CD4-positive, alpha-beta memory T cell (primary cell): ENCODE results near the gene RIN2. TPM values are rescaled to one million over a fixed set of nuclear protein-coding genes. Genes with fewer than 3 reads are reported as not detected.

Experiments
- CTCF ChIA-PET: fragments of 350-600 bp; sonication (Branson Sonifier 250); formaldehyde crosslinking; loops from one replicate; lab custom pipeline; 2021; ENCODE audit warnings: inconsistent platforms; ENCODE audit not compliant: partially characterized antibody; lab: Charles Lee
- POLR2A ChIA-PET: fragments of 350-600 bp; sonication (Branson Sonifier 250); formaldehyde crosslinking; loops from one replicate; lab custom pipeline; 2021; ENCODE audit not compliant: partially characterized antibody; lab: Charles Lee
- DNase-seq, 5 donors: peaks; one replicate each; pipeline versions ENCODE4 v3.0.0 to v3.0.0-alpha.2; 2020 to 2022; ENCODE audit warnings: mixed read lengths in 1 of 5
- H3K27ac ChIP-seq: one replicate; pipeline ENCODE4 v1.7.0; 2013; ENCODE audit warnings: low read depth, low read length
- H3K27me3 ChIP-seq: 2 replicates; pipeline ENCODE4 v1.7.0; 2013; ENCODE audit warnings: mild to moderate bottlenecking, low read length, moderate library complexity; ENCODE audit not compliant: insufficient read depth
- H3K36me3 ChIP-seq: 2 replicates; pipeline ENCODE4 v1.7.0; 2013; ENCODE audit warnings: mild to moderate bottlenecking, low read length, moderate library complexity; ENCODE audit not compliant: insufficient read depth
- H3K4me1 ChIP-seq: 2 replicates; pipeline ENCODE4 v1.7.0; 2013; ENCODE audit warnings: mild to moderate bottlenecking, low read length, moderate library complexity; ENCODE audit not compliant: insufficient read depth
- H3K4me3 ChIP-seq, 2 donors: one replicate each; pipeline ENCODE4 v1.7.0; 2013; ENCODE audit warnings: low read length in 2 of 2, mild to moderate bottlenecking in 1 of 2
- H3K9me3 ChIP-seq, 2 donors: one replicate each; pipeline ENCODE4 v1.7.0; 2013; ENCODE audit warnings: low read length in 2 of 2, control low read depth in 1 of 2; ENCODE audit not compliant: control insufficient read depth in 1 of 2
- H3K27ac Mint-ChIP-seq, 7 donors: one replicate each; pipeline ENCODE4 v1.8.0; 2020 to 2021; ENCODE audit warnings: mixed read lengths in 7 of 7, mild to moderate bottlenecking in 6 of 7, inconsistent platforms in 3 of 7, moderate library complexity in 3 of 7
- H3K27me3 Mint-ChIP-seq, 2 donors: one replicate each; pipeline ENCODE4 v1.8.0; 2020 to 2021; ENCODE audit warnings: mixed read lengths in 2 of 2
- H3K36me3 Mint-ChIP-seq, 2 donors: one replicate each; pipeline ENCODE4 v1.8.0; 2020 to 2021; ENCODE audit warnings: mixed read lengths in 2 of 2, inconsistent platforms in 1 of 2, mild to moderate bottlenecking in 1 of 2
- H3K4me1 Mint-ChIP-seq, 4 donors: one replicate each; pipeline ENCODE4 v1.8.0; 2020 to 2021; ENCODE audit warnings: mixed read lengths in 4 of 4, mild to moderate bottlenecking in 1 of 4
- H3K4me3 Mint-ChIP-seq, 8 donors: one replicate each; pipeline ENCODE4 v1.8.0; 2020 to 2021; ENCODE audit warnings: mixed read lengths in 8 of 8, mild to moderate bottlenecking in 7 of 8, moderate library complexity in 6 of 8, inconsistent platforms in 3 of 8
- H3K9me3 Mint-ChIP-seq, 8 donors: one replicate each; pipeline ENCODE4 v1.8.0; 2020 to 2021; ENCODE audit warnings: mixed read lengths in 8 of 8, mild to moderate bottlenecking in 5 of 8, inconsistent platforms in 3 of 8, moderate library complexity in 1 of 8
- intact Hi-C: fragments of 100-400 bp; cut with micrococcal nuclease; formaldehyde crosslinking; loops from one replicate; pipeline ENCODE4 v1.15.1; 2023
- polyA plus RNA-seq, 2 donors: library from polyadenylated mRNA; unstranded; fragments of 300-500 nt; fragmentation: Illumina TruSeq; gene quantifications; one replicate each; pipeline ENCODE4 v1.2.3, GENCODE V29; 2021
- total RNA-seq, 2 experiments: library from RNA; stranded (reverse); gene quantifications; one replicate each; pipeline ENCODE4 v1.2.3, GENCODE V29; 2021

The RIN2 gene, protein sequence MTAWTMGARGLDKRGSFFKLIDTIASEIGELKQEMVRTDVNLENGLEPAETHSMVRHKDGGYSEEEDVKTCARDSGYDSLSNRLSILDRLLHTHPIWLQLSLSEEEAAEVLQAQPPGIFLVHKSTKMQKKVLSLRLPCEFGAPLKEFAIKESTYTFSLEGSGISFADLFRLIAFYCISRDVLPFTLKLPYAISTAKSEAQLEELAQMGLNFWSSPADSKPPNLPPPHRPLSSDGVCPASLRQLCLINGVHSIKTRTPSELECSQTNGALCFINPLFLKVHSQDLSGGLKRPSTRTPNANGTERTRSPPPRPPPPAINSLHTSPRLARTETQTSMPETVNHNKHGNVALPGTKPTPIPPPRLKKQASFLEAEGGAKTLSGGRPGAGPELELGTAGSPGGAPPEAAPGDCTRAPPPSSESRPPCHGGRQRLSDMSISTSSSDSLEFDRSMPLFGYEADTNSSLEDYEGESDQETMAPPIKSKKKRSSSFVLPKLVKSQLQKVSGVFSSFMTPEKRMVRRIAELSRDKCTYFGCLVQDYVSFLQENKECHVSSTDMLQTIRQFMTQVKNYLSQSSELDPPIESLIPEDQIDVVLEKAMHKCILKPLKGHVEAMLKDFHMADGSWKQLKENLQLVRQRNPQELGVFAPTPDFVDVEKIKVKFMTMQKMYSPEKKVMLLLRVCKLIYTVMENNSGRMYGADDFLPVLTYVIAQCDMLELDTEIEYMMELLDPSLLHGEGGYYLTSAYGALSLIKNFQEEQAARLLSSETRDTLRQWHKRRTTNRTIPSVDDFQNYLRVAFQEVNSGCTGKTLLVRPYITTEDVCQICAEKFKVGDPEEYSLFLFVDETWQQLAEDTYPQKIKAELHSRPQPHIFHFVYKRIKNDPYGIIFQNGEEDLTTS
- total RNA-seq (under 1 TPM; 0.72 to 0.73 TPM), polyA plus RNA-seq (not detected)

DNA sequence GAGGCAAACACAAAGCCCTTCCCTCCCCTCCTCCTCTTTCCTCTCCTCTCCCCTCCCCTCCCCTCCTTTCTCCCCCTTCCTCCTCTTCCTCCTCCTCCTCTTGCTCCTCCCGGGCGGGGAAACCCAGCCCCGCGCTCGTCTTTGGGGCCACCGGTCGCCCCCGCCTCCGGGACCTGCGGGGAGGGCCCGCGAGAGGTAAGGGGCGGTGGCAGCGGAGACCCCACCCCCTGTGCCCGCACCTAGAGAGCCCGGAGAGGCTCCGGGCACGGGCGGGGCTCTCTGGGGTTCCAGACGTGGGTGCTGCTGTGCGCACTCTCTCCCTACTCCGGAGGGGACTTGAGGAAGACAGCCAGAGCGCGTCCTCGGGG is at the start of gene RIN2:
Gene RIN2, plus strand, starts transcription at position 126 of the 368 bp plus-strand sequence. CDS start 131,344 bp downstream, outside the sequence.
- POLR2A ChIA-PET: no interaction called here
- CTCF ChIA-PET: no interaction called here
- peaks cover 28 to 36% of the 10 kb centered on the region in 2 donors for H3K27me3 Mint-ChIP-seq

GRCh38 chr20:19709635-19710335 is 48.3 kb upstream of the RIN2 start:
- no peak for DNase-seq
- ChIA-PET POLR2A (no interaction called here), CTCF (interaction anchor here (6.5 kb wide), 1 partner anchor 15 kb away, joined by 40 read pairs; no protein-coding TSS in a partner anchor)
- H3K36me3 ChIP-seq: no peaks in the 10 kb centered on the region
- no peak overlapping the region for H3K27ac Mint-ChIP-seq
- H3K4me1 ChIP-seq: no peaks in the 10 kb centered on the region
- H3K27ac ChIP-seq: no peak overlapping the region
- no peaks in the 10 kb centered on the region for H3K36me3 Mint-ChIP-seq
- peaks cover 0 to 3% (median 0%) of the 10 kb centered on the region in 8 donors for H3K9me3 Mint-ChIP-seq
- no peaks in the 10 kb centered on the region for H3K4me1 Mint-ChIP-seq
- H3K27me3 Mint-ChIP-seq: peaks cover 2 to 5% of the 10 kb centered on the region in 2 donors
- H3K27me3 ChIP-seq: no peaks in the 10 kb centered on the region
- H3K9me3 ChIP-seq: no peaks in the 10 kb centered on the region
- H3K4me3 ChIP-seq: no peak overlapping the region
- intact Hi-C loops: no loop called here
- H3K4me3 Mint-ChIP-seq: no peak overlapping the region

More for the DNA sequence above, at the start of gene RIN2:
- no peak for DNase-seq
- Histone ChIP-seq H3K36me3 (no peaks in the 10 kb centered on the region), H3K27me3 (no peaks in the 10 kb centered on the region), H3K4me1 (no peaks in the 10 kb centered on the region), H3K9me3 (no peaks in the 10 kb centered on the region), H3K4me3 (no peak within 1 kb of the TSS), H3K27ac (no peak within 1 kb of the TSS)
- no peaks in the 10 kb centered on the region for H3K36me3 Mint-ChIP-seq
- intact Hi-C loops: no loop called here
- H3K27ac Mint-ChIP-seq: no peak within 1 kb of the TSS
- H3K4me3 Mint-ChIP-seq: peak within 1 kb of the TSS; percentile 7 to 69 (median 54)
- H3K9me3 Mint-ChIP-seq: peaks cover 0 to 3% (median 0%) of the 10 kb centered on the region in 8 donors
- H3K4me1 Mint-ChIP-seq: no peaks in the 10 kb centered on the region

GRCh38 chr20:19710336-19711120 is 47.5 kb upstream of the RIN2 start:
- no peaks in the 10 kb centered on the region for H3K4me1 Mint-ChIP-seq

GRCh38 chr20:19711126-19711525 is 46.9 kb upstream of the RIN2 start:
- Mint-ChIP-seq H3K27ac (no peak overlapping the region), H3K27me3 (peaks cover 2 to 5% of the 10 kb centered on the region in 2 donors), H3K4me1 (no peaks in the 10 kb centered on the region), H3K4me3 (no peak overlapping the region), H3K9me3 (peaks cover 0 to 9% (median 3%) of the 10 kb centered on the region in 8 donors), H3K36me3 (no peaks in the 10 kb centered on the region)
- H3K27ac ChIP-seq: no peak overlapping the region
- DNase-seq: no peak
- H3K27me3 ChIP-seq: no peaks in the 10 kb centered on the region
- ChIA-PET POLR2A (no interaction called here), CTCF (no interaction called here)
- no peaks in the 10 kb centered on the region for H3K4me1 ChIP-seq
- H3K9me3 ChIP-seq: no peaks in the 10 kb centered on the region
- intact Hi-C loops: no loop called here
- H3K36me3 ChIP-seq: no peaks in the 10 kb centered on the region
- H3K4me3 ChIP-seq: no peak overlapping the region

More at GRCh38 chr20:19710336-19711120, 47.5 kb upstream of the RIN2 start:
- peaks cover 2 to 5% of the 10 kb centered on the region in 2 donors for H3K27me3 Mint-ChIP-seq
- no peak overlapping the region for H3K27ac Mint-ChIP-seq
- H3K27me3 ChIP-seq: no peaks in the 10 kb centered on the region
- no peak for DNase-seq
- H3K4me1 ChIP-seq: no peaks in the 10 kb centered on the region
- H3K27ac ChIP-seq: no peak overlapping the region
- peaks cover 0 to 6% (median 1%) of the 10 kb centered on the region in 8 donors for H3K9me3 Mint-ChIP-seq
- POLR2A ChIA-PET: no interaction called here
- H3K9me3 ChIP-seq: no peaks in the 10 kb centered on the region
- no peak overlapping the region for H3K4me3 ChIP-seq
- no peaks in the 10 kb centered on the region for H3K36me3 ChIP-seq
- no peaks in the 10 kb centered on the region for H3K36me3 Mint-ChIP-seq
- CTCF ChIA-PET: interaction anchor here (6.5 kb wide), 1 partner anchor 15 kb away, joined by 40 read pairs; no protein-coding TSS in a partner anchor
- intact Hi-C loops: no loop called here
- no peak overlapping the region for H3K4me3 Mint-ChIP-seq

GRCh38 chr20:19712721-19713260 is 45.3 kb upstream of the RIN2 start:
- ChIA-PET CTCF (no interaction called here), POLR2A (no interaction called here)
- Mint-ChIP-seq H3K36me3 (no peaks in the 10 kb centered on the region), H3K9me3 (peaks cover 0 to 26% (median 11%) of the 10 kb centered on the region in 8 donors), H3K27ac (no peak overlapping the region), H3K4me1 (no peaks in the 10 kb centered on the region), H3K4me3 (no peak overlapping the region), H3K27me3 (peaks cover 2 to 5% of the 10 kb centered on the region in 2 donors)
- Histone ChIP-seq H3K27me3 (no peaks in the 10 kb centered on the region), H3K4me1 (no peaks in the 10 kb centered on the region), H3K36me3 (no peaks in the 10 kb centered on the region), H3K4me3 (no peak overlapping the region), H3K9me3 (no peaks in the 10 kb centered on the region), H3K27ac (no peak overlapping the region)
- intact Hi-C loops: no loop called here
- no peak for DNase-seq

DNA sequence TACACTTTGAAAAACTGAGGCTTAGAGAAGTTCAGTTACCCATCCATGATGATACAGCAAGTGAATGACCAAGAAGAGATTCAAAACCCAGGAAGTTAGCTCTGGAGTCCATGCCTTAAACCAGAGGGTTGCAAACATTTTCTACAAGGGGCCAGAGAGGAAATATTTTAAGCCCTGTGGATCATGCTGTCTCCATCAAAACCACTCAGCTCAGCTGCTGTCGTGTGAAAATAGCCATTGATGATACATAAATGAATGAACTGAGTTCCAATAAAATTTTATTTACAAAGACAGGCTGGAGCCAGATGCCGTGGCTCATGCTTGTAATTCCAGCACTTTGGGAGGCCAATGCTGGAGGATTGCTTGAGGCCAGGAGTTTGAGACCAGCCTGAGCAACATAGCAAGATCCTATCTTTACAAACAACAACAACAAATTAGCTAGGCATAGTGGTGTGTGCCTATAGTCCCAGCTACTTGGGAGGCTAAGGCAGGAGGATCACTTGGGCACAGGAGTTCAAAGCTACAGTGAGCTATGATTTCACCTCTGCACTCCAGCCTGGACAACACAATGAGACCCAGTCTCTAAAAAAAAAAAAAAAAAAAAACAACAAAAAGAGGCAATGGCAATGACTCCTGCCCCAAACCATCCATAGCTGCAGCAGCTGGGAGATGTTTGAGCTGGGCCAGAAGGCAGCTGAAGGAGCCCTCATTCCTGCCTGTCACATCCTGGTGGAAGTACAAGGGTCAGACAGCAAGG is 44.1 kb upstream of the RIN2 start:
- CTCF ChIA-PET: interaction anchor here (0.7 kb wide), 1 partner anchor 289 kb away, joined by 3 read pairs; no protein-coding TSS in a partner anchor
- no peak overlapping the region for H3K27ac Mint-ChIP-seq

More for the DNA sequence above, 44.1 kb upstream of the RIN2 start:
- Mint-ChIP-seq H3K36me3 (no peaks in the 10 kb centered on the region), H3K9me3 (peaks cover 0 to 28% (median 11%) of the 10 kb centered on the region in 8 donors), H3K27me3 (peaks cover 2 to 3% of the 10 kb centered on the region in 2 donors), H3K4me1 (no peaks in the 10 kb centered on the region), H3K4me3 (no peak overlapping the region)
- Histone ChIP-seq H3K36me3 (no peaks in the 10 kb centered on the region), H3K27me3 (no peaks in the 10 kb centered on the region), H3K4me1 (no peaks in the 10 kb centered on the region), H3K27ac (no peak overlapping the region), H3K9me3 (no peaks in the 10 kb centered on the region), H3K4me3 (no peak overlapping the region)
- no peak for DNase-seq
- intact Hi-C loops: no loop called here
- POLR2A ChIA-PET: no interaction called here
